Suppressor macrophage treated with lipopolysaccharide for 1 hour (primary cell): ENCODE results near the gene COPE.

ENCODE experiments used
- DNase-seq, 3 donors: peaks; one replicate each; pipeline ENCODE4 v3.0.0-alpha.2; 2020 to 2022

The COPE gene

DNA sequence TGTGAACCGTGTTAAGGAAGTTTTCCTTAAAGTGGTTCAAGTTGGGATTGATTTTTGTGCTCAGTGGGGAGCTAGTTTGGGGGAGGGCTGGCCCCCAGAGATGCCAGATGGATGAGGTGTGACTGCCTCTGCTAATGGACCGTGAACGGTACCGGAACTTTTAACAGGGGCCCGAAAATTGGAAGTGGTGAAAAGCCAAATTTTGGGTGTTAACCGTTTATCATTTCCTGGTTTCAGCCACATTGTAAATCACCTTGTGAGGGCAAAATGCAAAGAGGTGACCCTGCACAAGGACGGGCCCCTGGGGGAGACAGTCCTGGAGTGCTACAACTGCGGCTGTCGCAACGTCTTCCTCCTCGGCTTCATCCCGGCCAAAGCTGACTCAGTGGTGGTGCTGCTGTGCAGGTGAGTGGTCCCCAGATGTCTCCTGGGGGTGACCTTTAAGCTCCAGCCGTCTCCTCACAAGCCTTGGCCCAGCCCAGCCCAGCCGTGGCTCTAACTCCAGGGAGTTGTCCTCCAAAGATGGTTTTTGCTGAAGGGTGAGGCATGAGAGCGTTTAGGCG is 69.3 kb downstream of the COPE start:
- no peak for DNase-seq
